ENCODE results near the gene GCHFR. TPM values are rescaled to one million over a fixed set of nuclear protein-coding genes. Genes with fewer than 3 reads are reported as not detected.
A peak's percentile ranks its signal among the peaks of the same experiment; 100 is the strongest.

The GCHFR gene
- total RNA-seq, 2 experiments from 2014 or later = 36.0 to 40.2 TPM

DNA sequence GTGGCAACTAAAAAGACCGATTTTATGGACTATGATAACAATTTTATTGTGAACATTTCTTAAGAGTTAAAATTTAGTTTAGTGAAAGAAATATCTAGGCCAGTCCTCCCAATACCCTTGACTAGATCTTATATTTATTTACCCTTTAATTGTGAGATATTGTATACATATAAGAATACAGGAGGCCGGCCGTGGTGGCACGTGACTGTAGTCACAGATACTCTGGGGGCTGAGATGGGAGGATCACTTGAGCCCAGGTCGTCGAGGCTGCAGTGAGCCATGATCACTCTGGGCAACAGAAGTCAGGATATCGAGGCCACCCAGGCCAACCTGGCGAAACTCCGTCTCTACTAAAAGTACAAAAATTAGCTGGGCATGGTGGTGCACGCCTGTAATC lies 8.1 kb upstream of the GCHFR start:
- H3K36me3 Mint-ChIP-seq = peaks cover 11% of the 10 kb centered on the region
- DNase-seq = peak; percentile 24
- ChIA-PET CTCF (no interaction called here), POLR2A (interaction anchor here (0.7 to 1.5 kb wide), 2 partner anchors 11 to 61 kb away, joined by 4 to 7 read pairs; partner anchors contain the start of gene RAD51)
- intact Hi-C loops (cut with micrococcal nuclease) = loop anchor here (1.0 to 2.0 kb wide), 5 partner anchors 8 to 161 kb away; partner anchors contain the start of genes DNAJC17, GCHFR, KNL1 and ZFYVE19
- peaks cover 28% of the 10 kb centered on the region for H3K4me1 Mint-ChIP-seq (ENCODE audit: low read depth)
- no peaks in the 10 kb centered on the region for H3K9me3 Mint-ChIP-seq
- no peaks in the 10 kb centered on the region for H3K27me3 Mint-ChIP-seq
- peak overlapping the region; percentile 90 for H3K4me3 Mint-ChIP-seq
- H3K27ac Mint-ChIP-seq = peak overlapping the region; percentile 94

DNA sequence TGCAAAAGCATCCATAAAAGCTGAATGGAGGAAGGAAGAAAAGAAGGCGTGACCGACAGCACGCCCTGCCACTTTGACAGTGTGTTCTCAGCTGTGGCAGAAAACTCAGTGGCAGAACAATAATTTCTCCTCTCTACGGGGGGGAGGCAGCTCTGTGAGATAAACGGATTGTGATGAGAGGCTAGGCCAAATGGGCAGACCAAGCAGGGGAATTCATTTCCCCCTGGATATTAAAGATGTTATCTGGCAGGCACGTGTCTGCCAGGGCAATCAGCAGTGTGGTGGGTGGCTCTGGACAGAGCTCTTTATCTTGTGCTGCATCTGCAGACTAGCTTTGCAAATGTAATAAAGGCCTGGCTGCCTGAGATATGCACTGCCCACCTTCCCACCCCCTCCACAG lies 6.9 kb upstream of the GCHFR start:
- no peak for DNase-seq
- CTCF ChIA-PET = no interaction called here
- Mint-ChIP-seq H3K4me1 (ENCODE audit: low read depth) (peaks cover 23% of the 10 kb centered on the region), H3K27ac (no peak overlapping the region), H3K27me3 (no peaks in the 10 kb centered on the region), H3K9me3 (no peaks in the 10 kb centered on the region), H3K36me3 (peaks cover 2% of the 10 kb centered on the region), H3K4me3 (no peak overlapping the region)
- intact Hi-C loops (cut with micrococcal nuclease) = no loop called here
- POLR2A ChIA-PET = interaction anchor here (0.7 to 1.5 kb wide), 2 partner anchors 62 to 1070 kb away, joined by 3 to 7 read pairs; partner anchors contain the start of gene RAD51

DNA sequence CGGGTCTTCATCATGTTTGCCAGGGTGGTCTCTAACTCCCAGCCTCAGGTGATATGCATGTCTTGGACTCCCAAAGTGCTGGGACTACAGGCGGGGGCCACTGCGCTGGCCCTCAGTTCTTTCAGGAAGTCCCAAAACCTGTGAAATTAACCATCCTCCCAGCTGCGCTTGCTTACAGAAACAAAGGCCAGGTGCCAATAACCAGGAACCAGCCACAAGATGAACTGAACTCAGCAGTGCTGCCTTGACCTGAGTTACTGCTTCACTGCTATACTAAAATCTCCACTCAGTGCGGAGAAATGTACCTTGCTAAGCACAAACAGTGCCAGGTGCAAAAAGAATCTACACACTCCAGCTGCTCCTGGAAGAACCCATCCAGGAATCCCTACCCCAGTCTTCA lies 3.9 kb upstream of the GCHFR start:
- Mint-ChIP-seq H3K27ac (no peak overlapping the region), H3K4me3 (no peak overlapping the region), H3K4me1 (ENCODE audit: low read depth) (peaks cover 16% of the 10 kb centered on the region), H3K36me3 (no peaks in the 10 kb centered on the region), H3K27me3 (no peaks in the 10 kb centered on the region), H3K9me3 (no peaks in the 10 kb centered on the region)
- intact Hi-C loops (cut with micrococcal nuclease) = loop anchor here (10.0 kb wide), 1 partner anchor 85 kb away; the partner anchor contains the start of gene SPINT1
- ChIA-PET CTCF (no interaction called here), POLR2A (no interaction called here)
- DNase-seq = no peak

DNA sequence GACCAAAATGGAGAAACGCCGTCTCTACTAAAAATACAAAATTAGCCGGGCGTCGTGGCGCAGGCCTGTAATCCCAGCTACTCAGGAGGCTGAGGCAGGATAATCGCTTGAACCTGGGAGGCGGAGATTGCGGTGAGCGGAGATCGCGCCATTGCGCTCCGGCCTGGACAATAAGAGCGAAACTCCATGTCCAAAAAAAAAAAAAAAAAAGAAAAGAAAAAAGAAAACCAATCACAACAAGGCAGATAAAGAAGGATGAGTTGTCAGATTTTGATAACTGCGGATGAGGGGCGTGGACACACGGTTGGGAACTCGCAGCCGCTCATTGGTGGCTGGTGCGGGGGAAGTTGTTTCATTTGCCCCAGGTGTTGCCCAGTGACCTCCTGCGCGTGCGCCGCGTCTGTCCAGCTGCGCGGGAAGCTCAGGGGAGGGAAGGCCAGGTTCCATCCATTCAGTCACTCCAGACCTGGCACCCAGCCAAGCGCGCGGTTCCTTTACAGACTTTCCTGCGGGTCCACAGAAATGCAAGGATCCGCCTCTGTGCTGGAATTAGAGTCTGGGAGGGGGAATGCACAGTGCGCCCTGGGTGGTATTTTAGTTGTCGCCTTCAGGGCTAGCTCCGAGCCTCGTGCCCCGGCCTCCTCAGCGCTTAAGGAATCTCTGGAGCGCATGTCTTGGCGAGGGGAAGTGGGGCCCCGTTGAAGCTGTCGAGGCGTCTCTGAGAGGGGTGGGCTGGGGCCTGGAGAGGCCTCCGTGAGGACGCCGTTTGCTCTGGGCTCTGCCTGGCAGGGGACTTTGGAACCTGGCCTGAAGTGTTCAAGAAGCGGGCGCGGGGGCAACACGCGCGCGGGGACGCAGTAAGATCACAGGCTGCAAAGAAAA lies 708 bp upstream of the GCHFR start:
- Mint-ChIP-seq H3K27ac (peak overlapping the region; percentile 79), H3K9me3 (no peaks in the 10 kb centered on the region), H3K4me1 (ENCODE audit: low read depth) (peaks cover 26% of the 10 kb centered on the region), H3K27me3 (no peaks in the 10 kb centered on the region), H3K36me3 (peaks cover under 1% of the 10 kb centered on the region), H3K4me3 (peak overlapping the region; percentile 63)
- intact Hi-C loops (cut with micrococcal nuclease) = loop anchor here (10.0 kb wide), 1 partner anchor 82 kb away; the partner anchor contains the start of gene SPINT1
- ChIA-PET POLR2A (interaction anchor here (0.6 to 3.5 kb wide), 5 partner anchors 13 to 131 kb away, joined by 3 to 18 read pairs (median 3); partner anchors contain the start of gene RAD51), CTCF (interaction anchor here (0.7 to 6.0 kb wide), 5 partner anchors 13 to 131 kb away, joined by 3 to 47 read pairs (median 4); partner anchors contain the start of gene VPS18)
- DNase-seq = peak; percentile 70

DNA sequence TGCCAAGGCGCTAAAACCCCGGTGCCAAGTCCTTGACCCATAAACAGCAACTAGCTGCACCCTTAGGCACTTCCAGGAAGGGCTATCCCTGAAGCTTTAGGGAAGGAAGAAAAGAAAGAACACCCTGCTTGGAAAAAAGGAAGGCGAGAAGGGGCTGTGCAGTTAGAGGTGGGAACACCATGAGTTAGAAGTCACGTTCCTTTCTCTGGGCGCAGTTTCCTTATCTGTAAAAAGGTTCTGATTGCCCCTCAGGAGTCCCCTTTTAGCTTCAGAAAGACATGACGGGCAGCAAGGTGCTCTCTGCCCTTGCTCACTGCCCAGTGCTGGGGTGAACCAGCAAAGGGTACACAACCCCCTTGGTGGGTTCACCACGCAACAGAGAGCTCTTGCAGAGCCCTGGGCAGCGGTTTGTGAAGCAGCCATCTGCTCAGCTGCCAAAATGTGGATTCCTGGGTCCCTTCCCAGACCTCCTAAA lies 798 bp downstream of the GCHFR start:
- Mint-ChIP-seq H3K4me3 (peak overlapping the region; percentile 63), H3K4me1 (ENCODE audit: low read depth) (peaks cover 37% of the 10 kb centered on the region), H3K27ac (peak overlapping the region; percentile 79), H3K9me3 (no peaks in the 10 kb centered on the region), H3K27me3 (no peaks in the 10 kb centered on the region), H3K36me3 (peaks cover 2% of the 10 kb centered on the region)
- intact Hi-C loops (cut with micrococcal nuclease) = loop anchor here (1.0 to 10.0 kb wide), 6 partner anchors 9 to 197 kb away; partner anchors contain the start of genes CCDC32, DNAJC17, RMDN3 and RPUSD2
- CTCF ChIA-PET = interaction anchor here (0.9 to 6.0 kb wide), 2 partner anchors 20 to 29 kb away, joined by 3 to 47 read pairs; no protein-coding TSS in a partner anchor
- DNase-seq = no peak
- POLR2A ChIA-PET = interaction anchor here (1.0 to 3.5 kb wide), 3 partner anchors 10 to 69 kb away, joined by 3 to 18 read pairs (median 4); partner anchors contain the start of gene RAD51

DNA sequence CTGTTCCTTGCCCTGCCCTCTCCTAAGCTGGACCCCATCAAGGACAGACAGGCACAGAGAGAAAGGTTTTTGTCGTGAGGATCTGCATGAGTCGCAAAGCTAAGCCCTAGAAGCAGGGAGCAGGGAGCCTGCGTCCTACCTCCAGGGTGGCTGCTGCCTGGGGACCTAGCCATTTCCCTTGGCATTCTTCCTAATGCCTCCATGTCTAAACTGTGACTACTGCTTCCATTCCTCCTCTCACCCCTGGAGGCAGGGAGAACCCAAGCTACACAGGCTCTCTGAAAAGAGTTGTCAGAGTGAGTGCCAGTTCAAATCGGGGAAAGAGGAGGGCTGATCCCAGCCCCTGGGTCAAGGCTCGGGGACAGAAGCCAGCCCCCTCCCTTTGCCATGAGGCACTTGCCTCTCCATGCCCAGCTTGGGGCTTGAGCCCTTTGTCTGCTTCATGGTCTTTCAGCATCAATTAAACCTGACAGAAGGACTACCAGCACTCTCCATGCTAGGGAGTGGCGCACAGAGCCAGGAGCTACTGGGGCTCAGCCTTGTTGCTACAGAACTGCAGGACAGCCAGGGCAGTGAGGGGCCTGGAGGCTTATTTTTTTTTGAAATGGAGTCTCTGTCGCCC lies 2.4 kb downstream of the GCHFR start:
- no peak for DNase-seq
- Mint-ChIP-seq H3K9me3 (no peaks in the 10 kb centered on the region), H3K27ac (peak overlapping the region; percentile 6), H3K36me3 (peaks cover 2% of the 10 kb centered on the region), H3K4me3 (no peak overlapping the region), H3K27me3 (no peaks in the 10 kb centered on the region), H3K4me1 (ENCODE audit: low read depth) (peaks cover 43% of the 10 kb centered on the region)
- CTCF ChIA-PET = interaction anchor here (1.2 to 6.0 kb wide), 3 partner anchors 18 to 92 kb away, joined by 3 to 47 read pairs (median 3); no protein-coding TSS in a partner anchor
- intact Hi-C loops (cut with micrococcal nuclease) = loop anchor here (5.0 to 10.0 kb wide), 2 partner anchors 78 to 199 kb away; partner anchors contain the start of genes CCDC32, RPUSD2 and SPINT1
- POLR2A ChIA-PET = interaction anchor here (0.6 to 1.5 kb wide), 3 partner anchors 8 to 133 kb away, joined by 3 to 4 read pairs (median 3); partner anchors contain the start of gene RAD51

DNA sequence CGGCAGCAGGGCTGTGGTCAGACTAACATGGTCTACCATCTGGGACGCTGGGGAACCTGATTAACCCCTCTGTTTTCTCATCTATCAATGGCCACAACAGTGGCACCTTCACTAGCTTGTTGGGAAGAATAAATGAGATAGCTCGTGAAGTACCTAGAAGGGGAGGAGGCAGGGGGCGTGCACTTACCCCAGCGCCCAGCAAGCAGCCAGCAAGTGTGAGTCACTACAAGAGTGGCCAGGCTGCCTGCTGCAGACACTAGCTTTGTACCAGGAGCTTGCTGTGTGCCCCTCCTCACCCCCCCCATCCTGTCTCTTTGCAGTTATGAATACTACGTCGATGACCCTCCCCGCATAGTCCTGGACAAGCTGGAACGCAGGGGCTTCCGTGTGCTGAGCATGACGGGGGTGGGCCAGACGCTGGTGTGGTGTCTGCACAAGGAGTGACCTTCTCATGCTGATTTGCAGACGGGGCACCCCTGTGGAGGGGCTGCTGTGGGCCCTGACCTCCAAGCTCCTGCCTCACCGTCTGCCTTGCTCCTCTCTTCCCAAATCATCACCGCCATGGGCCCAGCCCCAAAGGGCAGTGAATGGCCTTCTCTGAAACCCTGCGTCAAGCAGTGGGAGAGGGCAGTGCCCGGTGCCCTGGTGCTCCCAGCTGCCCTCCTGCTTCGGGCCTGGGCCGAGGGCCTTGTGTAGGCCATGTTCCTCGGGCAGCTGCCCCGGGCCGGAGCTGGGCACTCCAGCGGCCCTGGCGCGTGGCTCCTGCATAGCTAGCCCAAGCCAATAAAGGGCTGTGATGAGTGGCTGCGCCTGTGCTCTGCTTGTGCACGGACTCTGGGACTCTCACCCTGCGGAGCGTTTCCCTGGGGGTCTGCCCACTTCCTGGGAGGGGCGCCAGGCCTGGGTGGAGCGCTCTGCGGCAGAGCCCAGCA lies 3.3 kb downstream of the GCHFR start:
- H3K27ac Mint-ChIP-seq = no peak overlapping the region
- DNase-seq = no peak
- H3K4me1 Mint-ChIP-seq (ENCODE audit: low read depth) = peaks cover 43% of the 10 kb centered on the region
- H3K27me3 Mint-ChIP-seq = no peaks in the 10 kb centered on the region
- intact Hi-C loops (cut with micrococcal nuclease) = loop anchor here (5.0 to 10.0 kb wide), 2 partner anchors 78 to 200 kb away; partner anchors contain the start of genes CCDC32, RPUSD2 and SPINT1
- no peaks in the 10 kb centered on the region for H3K9me3 Mint-ChIP-seq
- H3K4me3 Mint-ChIP-seq = no peak overlapping the region
- H3K36me3 Mint-ChIP-seq = peaks cover 2% of the 10 kb centered on the region
- ChIA-PET POLR2A (interaction anchor here (1.5 kb wide), 1 partner anchor 72 kb away, joined by 3 read pairs; the partner anchor contains the start of gene RAD51), CTCF (interaction anchor here (1.2 to 6.0 kb wide), 3 partner anchors 18 to 91 kb away, joined by 3 to 47 read pairs (median 3); no protein-coding TSS in a partner anchor)

DNA sequence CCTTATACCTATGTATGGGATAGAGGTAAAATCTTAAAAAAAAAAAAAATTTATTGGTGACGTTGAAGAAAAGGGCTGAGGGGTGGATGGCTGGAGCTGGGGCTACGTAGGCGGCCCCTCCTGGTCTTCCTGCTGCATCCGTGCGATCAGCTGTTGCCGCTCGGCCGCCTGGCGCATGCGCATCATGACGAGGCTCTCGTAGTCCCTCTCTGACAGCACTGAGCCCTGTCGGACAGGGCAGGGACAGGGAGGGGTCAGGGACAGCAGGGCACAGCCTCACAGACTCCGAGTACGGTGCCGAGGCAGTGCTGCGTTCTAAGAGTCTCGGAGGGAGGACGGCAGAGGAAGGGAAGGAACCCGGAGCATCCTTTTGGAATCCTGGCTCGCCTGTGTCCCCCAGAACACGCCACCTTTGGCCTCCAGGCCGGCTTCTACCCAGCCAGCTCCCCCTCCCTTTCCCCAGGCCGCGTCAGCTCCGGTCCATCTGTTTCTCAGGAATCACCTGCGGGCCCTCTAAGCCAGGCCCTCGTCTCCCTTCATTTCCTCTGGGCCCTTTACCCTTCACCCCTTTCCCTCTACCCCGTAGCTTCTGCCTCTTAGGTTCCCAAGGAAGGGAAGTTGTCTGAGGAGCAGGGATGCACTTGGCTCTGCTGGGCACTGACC lies 4.1 kb downstream of the GCHFR start:
- intact Hi-C loops (cut with micrococcal nuclease) = loop anchor here (5.0 to 10.0 kb wide), 2 partner anchors 77 to 201 kb away; partner anchors contain the start of genes CCDC32, RPUSD2 and SPINT1

DNA sequence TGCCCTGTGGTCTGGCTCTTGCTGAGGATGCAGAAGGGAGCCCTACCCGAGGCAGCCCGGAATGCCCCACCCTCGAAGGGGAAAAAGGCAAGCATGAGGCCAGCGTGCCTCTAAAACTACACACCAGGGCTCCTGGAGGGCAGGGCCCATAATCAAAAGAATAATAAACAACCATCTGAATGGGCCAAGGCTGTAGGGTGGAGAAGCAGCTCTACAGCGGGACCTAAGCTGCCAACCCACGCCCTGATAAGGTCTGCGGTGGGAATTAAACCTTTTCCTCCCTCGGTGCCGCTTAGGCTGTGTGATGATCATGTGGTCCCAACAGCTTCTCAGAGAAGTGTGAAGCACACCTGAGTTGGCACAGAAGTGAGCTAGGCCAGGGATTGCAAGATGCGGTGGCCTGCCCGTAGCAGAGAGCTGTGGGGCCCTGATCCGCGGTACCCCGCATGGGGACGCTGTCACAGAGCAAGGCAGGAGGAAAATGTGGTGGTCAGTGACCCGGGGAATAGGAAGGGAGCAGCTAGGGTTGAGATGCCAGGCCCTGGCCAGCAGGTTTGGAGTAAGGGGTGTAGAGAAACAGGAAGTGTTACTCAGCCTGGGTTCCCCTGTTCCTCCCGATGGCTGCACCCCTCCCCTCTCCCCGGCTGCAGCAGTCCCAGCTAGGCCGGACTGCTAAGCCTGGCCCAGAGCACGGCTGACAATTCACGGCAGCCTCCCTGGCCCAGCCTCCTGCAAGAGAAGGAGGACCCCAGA lies 4.8 kb downstream of the GCHFR start:
- no peak for DNase-seq
- H3K27me3 Mint-ChIP-seq = no peaks in the 10 kb centered on the region
- no peaks in the 10 kb centered on the region for H3K9me3 Mint-ChIP-seq
- H3K27ac Mint-ChIP-seq = peak overlapping the region; percentile 60
- no peak overlapping the region for H3K4me3 Mint-ChIP-seq
- peaks cover 33% of the 10 kb centered on the region for H3K4me1 Mint-ChIP-seq (ENCODE audit: low read depth)
- CTCF ChIA-PET = interaction anchor here (0.6 to 2.1 kb wide), 3 partner anchors 10 to 89 kb away, joined by 3 to 4 read pairs (median 3); no protein-coding TSS in a partner anchor
- POLR2A ChIA-PET = interaction anchor here (1.1 to 1.2 kb wide), 2 partner anchors 25 to 173 kb away, joined by 3 to 4 read pairs; no protein-coding TSS in a partner anchor
- intact Hi-C loops (cut with micrococcal nuclease) = loop anchor here (5.0 to 10.0 kb wide), 2 partner anchors 76 to 201 kb away; partner anchors contain the start of genes CCDC32, RPUSD2 and SPINT1
- H3K36me3 Mint-ChIP-seq = peaks cover 5% of the 10 kb centered on the region

More for the DNA sequence above, 4.1 kb downstream of the GCHFR start:
- ChIA-PET CTCF (interaction anchor here (0.6 to 1.1 kb wide), 2 partner anchors 10 to 14 kb away, joined by 3 read pairs; no protein-coding TSS in a partner anchor), POLR2A (interaction anchor here (1.5 kb wide), 1 partner anchor 73 kb away, joined by 3 read pairs; the partner anchor contains the start of gene RAD51)
- no peaks in the 10 kb centered on the region for H3K9me3 Mint-ChIP-seq
- peaks cover 41% of the 10 kb centered on the region for H3K4me1 Mint-ChIP-seq (ENCODE audit: low read depth)
- no peak overlapping the region for H3K4me3 Mint-ChIP-seq
- H3K27me3 Mint-ChIP-seq = no peaks in the 10 kb centered on the region
- peaks cover 2% of the 10 kb centered on the region for H3K36me3 Mint-ChIP-seq
- H3K27ac Mint-ChIP-seq = no peak overlapping the region
- DNase-seq = no peak

Data from activated CD4-positive, alpha-beta memory T cell treated with anti-CD3 and anti-CD28 coated beads for 36 hours (primary cell).